Mesenchymal stem cell (in vitro differentiated cells and primary cell): ENCODE measurements around the gene STAB2.

ENCODE experiments used
- DNase-seq: peaks from one replicate; pipeline ENCODE4 v3.0.0-alpha.2; 2013
- H2AFZ ChIP-seq: one replicate; pipeline ENCODE4 v1.6.1; 2013; ENCODE audit warnings: low read depth, mild to moderate bottlenecking, control low read depth, inconsistent platforms, low read length, moderate library complexity
- H2AK5ac ChIP-seq: 2 replicates; pipeline ENCODE4 v1.6.1; 2013; ENCODE audit warnings: low read length, moderate library complexity, mild to moderate bottlenecking, inconsistent platforms; ENCODE audit not compliant: severe bottlenecking
- H2BK120ac ChIP-seq: one replicate; pipeline ENCODE4 v1.6.1; 2013; ENCODE audit warnings: low read depth, mild to moderate bottlenecking, inconsistent platforms, low read length, moderate library complexity
- H2BK12ac ChIP-seq, 2 experiments: one replicate each; pipeline ENCODE4 v1.6.1; 2013; ENCODE audit warnings: inconsistent platforms in 2 of 2, low read length in 2 of 2, mild to moderate bottlenecking in 2 of 2, moderate library complexity in 2 of 2, control low read depth in 1 of 2
- H2BK15ac ChIP-seq: one replicate; pipeline ENCODE4 v1.6.1; 2013; ENCODE audit warnings: mild to moderate bottlenecking, low read depth, inconsistent platforms; ENCODE audit not compliant: poor library complexity, severe bottlenecking
- H2BK5ac ChIP-seq: 2 replicates; pipeline ENCODE4 v1.6.1; 2013; ENCODE audit warnings: low read depth, mild to moderate bottlenecking, low read length, control low read depth, inconsistent platforms; ENCODE audit not compliant: poor library complexity, severe bottlenecking
- H3K14ac ChIP-seq, 2 experiments: one replicate each; pipeline ENCODE4 v1.6.1; 2013; ENCODE audit warnings: inconsistent platforms in 2 of 2, low read length in 2 of 2, control low read depth in 1 of 2, mild to moderate bottlenecking in 1 of 2, moderate library complexity in 1 of 2
- H3K18ac ChIP-seq, 2 experiments: one replicate each; pipeline ENCODE4 v1.6.1; 2013; ENCODE audit warnings: inconsistent platforms in 2 of 2, low read length in 2 of 2, control low read depth in 1 of 2, low read depth in 1 of 2, mild to moderate bottlenecking in 1 of 2
- H3K23ac ChIP-seq, 2 experiments: one replicate each; pipeline ENCODE4 v1.6.1; 2013; ENCODE audit warnings: inconsistent platforms in 2 of 2, low read length in 2 of 2, mild to moderate bottlenecking in 2 of 2, moderate library complexity in 2 of 2, control low read depth in 1 of 2
- H3K27ac ChIP-seq: 2 replicates; pipeline ENCODE4 v1.5.1; 2013; ENCODE audit warnings: mild to moderate bottlenecking, moderate library complexity, low read length, control low read depth, inconsistent platforms; ENCODE audit not compliant: poor library complexity, severe bottlenecking
- H3K27me3 ChIP-seq, 2 experiments: 2 replicates each; pipeline versions ENCODE4 v1.6.1 to v1.7.0; 2013; ENCODE audit warnings: low read length in 2 of 2, mild to moderate bottlenecking in 2 of 2, moderate library complexity in 2 of 2, control low read depth in 1 of 2, inconsistent platforms in 1 of 2; ENCODE audit not compliant: control insufficient read depth in 1 of 2, insufficient read depth in 1 of 2
- H3K36me3 ChIP-seq, 2 experiments: 2 replicates each; pipeline versions ENCODE4 v1.6.1 to v1.7.0; 2013; ENCODE audit warnings: low read length in 2 of 2, control low read depth in 1 of 2, inconsistent platforms in 1 of 2, low read depth in 1 of 2, mild to moderate bottlenecking in 1 of 2; ENCODE audit not compliant: insufficient read depth in 2 of 2, control insufficient read depth in 1 of 2
- H3K4ac ChIP-seq, 2 experiments: one replicate each; pipeline ENCODE4 v1.6.1; 2013; ENCODE audit warnings: inconsistent platforms in 2 of 2, low read length in 2 of 2, mild to moderate bottlenecking in 2 of 2, moderate library complexity in 2 of 2, control low read depth in 1 of 2, low read depth in 1 of 2
- H3K4me1 ChIP-seq: 2 replicates; pipeline ENCODE4 v1.6.1; 2013; ENCODE audit warnings: low read depth, low read length, control low read depth; ENCODE audit not compliant: control insufficient read depth, insufficient read depth
- H3K4me2 ChIP-seq: 2 replicates; pipeline ENCODE4 v1.6.1; 2013; ENCODE audit warnings: low read length, mild to moderate bottlenecking, inconsistent platforms; ENCODE audit not compliant: poor library complexity, severe bottlenecking
- H3K4me3 ChIP-seq, 2 experiments: 2 replicates each; pipeline versions ENCODE4 v1.5.1 to v1.7.0; 2013; ENCODE audit warnings: low read length in 2 of 2, mild to moderate bottlenecking in 2 of 2, control low read depth in 1 of 2, low read depth in 1 of 2; ENCODE audit not compliant: insufficient read depth in 1 of 2
- H3K79me1 ChIP-seq: replicated peaks from 2 replicates; pipeline ENCODE4 v1.6.1; 2013; ENCODE audit warnings: mild to moderate bottlenecking, control low read depth, low read length, inconsistent platforms; ENCODE audit not compliant: poor library complexity, severe bottlenecking
- H3K9ac ChIP-seq: 2 replicates; pipeline ENCODE4 v1.7.0; 2013; ENCODE audit warnings: mild to moderate bottlenecking, low read length, moderate library complexity
- H3K9me3 ChIP-seq: 2 replicates; pipeline ENCODE4 v1.7.0; 2013; ENCODE audit warnings: mild to moderate bottlenecking, low read length; ENCODE audit not compliant: control insufficient read depth
- H4K8ac ChIP-seq: one replicate; pipeline ENCODE4 v1.6.1; 2013; ENCODE audit warnings: inconsistent platforms, mild to moderate bottlenecking, low read length, moderate library complexity
- H4K91ac ChIP-seq: one replicate; pipeline ENCODE4 v1.6.1; 2013; ENCODE audit warnings: mild to moderate bottlenecking, low read length, inconsistent platforms
- WGBS: methylation state at CpG from one replicate; pipeline ENCODE4 v1.1.7; 2013; ENCODE audit warnings: mixed read lengths; 5-methylcytosine and 5-hydroxymethylcytosine counted together

STAB2 gene

DNA sequence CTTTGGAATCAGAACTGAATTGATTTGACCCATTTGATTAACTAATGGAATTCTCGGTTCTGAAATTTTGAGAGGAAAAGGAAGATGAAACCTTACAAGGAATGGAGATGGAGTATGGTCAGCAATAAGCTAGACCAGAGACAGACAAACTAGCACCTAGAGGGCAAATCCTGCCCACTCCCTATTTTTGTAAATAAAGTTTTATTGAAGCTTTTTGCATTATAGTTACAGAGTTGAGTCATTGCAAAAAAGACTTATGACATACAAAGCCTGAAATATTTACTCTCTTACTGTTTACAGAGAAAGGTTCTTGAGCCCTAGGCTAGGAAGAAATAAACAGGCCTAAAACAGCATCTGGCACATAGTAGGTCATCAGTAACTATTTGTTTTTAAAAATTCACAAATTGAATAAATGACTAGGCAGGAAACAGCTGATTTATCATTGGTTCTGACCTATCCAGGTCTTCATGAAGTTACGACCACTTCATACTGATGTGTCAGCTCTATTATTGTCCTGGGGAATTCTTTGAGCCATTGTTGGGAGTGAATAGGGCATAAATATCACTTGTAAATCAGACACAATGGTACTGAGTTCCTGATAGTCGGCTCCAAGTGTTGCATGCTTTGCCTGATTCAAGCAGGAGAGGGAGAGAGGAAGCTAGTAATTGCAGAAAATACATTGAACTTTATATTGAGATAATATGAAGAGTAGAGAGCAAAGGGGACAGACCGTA, 14.6 kb upstream of the STAB2 start:
- Histone ChIP-seq H2BK5ac (no peak overlapping the region), H3K4me3 (no peak overlapping the region), H3K4me2 (no peak overlapping the region), H3K79me1 (no peaks in the 10 kb centered on the region), H4K8ac (no peak overlapping the region), H3K4ac (no peak overlapping the region), H2BK120ac (no peak overlapping the region), H2BK15ac (no peak overlapping the region), H3K9ac (no peak overlapping the region), H2BK12ac (no peak overlapping the region), H4K91ac (no peak overlapping the region), H3K27me3 (peaks cover 7 to 21% of the 10 kb centered on the region in 2 experiments), H3K9me3 (no peaks in the 10 kb centered on the region), H2AFZ (no peak overlapping the region), H3K18ac (no peak overlapping the region), H3K4me1 (peaks cover 8% of the 10 kb centered on the region), H2AK5ac (no peak overlapping the region), H3K23ac (no peak overlapping the region), H3K27ac (no peak overlapping the region), H3K14ac (no peak overlapping the region), H3K36me3 (no peaks in the 10 kb centered on the region)
- no peak for DNase-seq
- WGBS = 89% methylated on average over 3 of the region's 4 CpGs

DNA sequence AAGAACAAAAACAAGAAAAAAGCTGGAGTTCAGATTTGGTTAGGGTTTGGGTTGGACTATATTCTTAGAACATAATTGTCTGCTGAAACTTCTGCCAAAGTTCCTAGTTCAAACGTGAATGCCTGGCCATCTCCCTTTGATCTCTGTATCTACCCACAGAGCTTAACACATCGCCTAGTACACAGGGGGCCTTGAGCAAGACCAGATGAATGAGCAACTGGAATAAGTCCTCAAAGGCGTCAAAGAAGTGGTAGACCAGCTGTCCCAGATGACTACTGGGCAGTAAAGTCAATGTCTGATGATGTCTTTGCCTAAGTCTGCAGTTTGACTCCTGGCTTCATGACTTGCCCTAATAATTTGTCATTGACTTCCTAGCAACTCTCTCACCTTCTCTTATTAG, 13.9 kb upstream of the STAB2 start:
- no peak overlapping the region for H2BK5ac ChIP-seq
- H3K14ac ChIP-seq = no peak overlapping the region
- no peak overlapping the region for H3K4me2 ChIP-seq
- no peak overlapping the region for H2AK5ac ChIP-seq
- H3K27me3 ChIP-seq = peaks cover 7 to 21% of the 10 kb centered on the region in 2 experiments
- no peak overlapping the region for H3K27ac ChIP-seq
- no peaks in the 10 kb centered on the region for H3K9me3 ChIP-seq
- H3K4me3 ChIP-seq = no peak overlapping the region
- no peak overlapping the region for H2BK12ac ChIP-seq
- no peak overlapping the region for H2AFZ ChIP-seq
- H3K23ac ChIP-seq = no peak overlapping the region
- no peak overlapping the region for H2BK120ac ChIP-seq
- no peak overlapping the region for H3K4ac ChIP-seq
- no peak overlapping the region for H4K91ac ChIP-seq
- H3K9ac ChIP-seq = no peak overlapping the region
- H2BK15ac ChIP-seq = no peak overlapping the region
- H3K4me1 ChIP-seq = peaks cover 8% of the 10 kb centered on the region
- no peaks in the 10 kb centered on the region for H3K79me1 ChIP-seq
- no peak overlapping the region for H4K8ac ChIP-seq
- DNase-seq = no peak
- 73% methylated on average over 3 of the region's 3 CpGs for whole genome bisulfite sequencing
- H3K36me3 ChIP-seq = no peaks in the 10 kb centered on the region
- H3K18ac ChIP-seq = no peak overlapping the region

DNA sequence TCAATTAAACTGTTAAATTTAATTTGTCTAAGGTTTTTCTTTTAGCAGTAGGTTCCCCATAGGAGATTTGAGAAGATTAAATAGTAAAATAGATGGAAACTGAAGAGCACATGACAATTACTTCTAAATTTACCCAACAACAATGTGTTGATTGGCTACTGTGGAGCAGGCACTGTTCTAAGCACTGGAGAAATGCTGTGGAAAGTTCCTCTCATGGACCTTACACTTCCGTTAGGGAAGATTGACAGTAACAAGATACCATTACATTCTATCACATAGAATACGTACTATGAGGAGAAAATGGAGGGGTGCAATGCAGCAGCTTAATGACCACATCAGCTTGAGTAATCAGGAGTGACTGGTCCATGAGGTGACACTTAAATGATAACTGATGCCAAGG, 8.1 kb upstream of the STAB2 start:
- H3K9ac ChIP-seq = no peak overlapping the region
- no peak overlapping the region for H2BK120ac ChIP-seq
- H2BK15ac ChIP-seq = no peak overlapping the region
- peaks cover 5% of the 10 kb centered on the region for H3K4me1 ChIP-seq
- H2BK5ac ChIP-seq = no peak overlapping the region
- no peak for DNase-seq
- H2BK12ac ChIP-seq = no peak overlapping the region
- no peak overlapping the region for H3K4me3 ChIP-seq
- H2AFZ ChIP-seq = no peak overlapping the region
- H3K36me3 ChIP-seq = no peaks in the 10 kb centered on the region
- H4K91ac ChIP-seq = no peak overlapping the region
- H3K9me3 ChIP-seq = no peaks in the 10 kb centered on the region
- 94% methylated on average over 1 of the region's 2 CpGs for WGBS
- H4K8ac ChIP-seq = no peak overlapping the region
- H3K14ac ChIP-seq = no peak overlapping the region
- H3K27ac ChIP-seq = no peak overlapping the region
- no peak overlapping the region for H3K4me2 ChIP-seq
- no peak overlapping the region for H3K18ac ChIP-seq
- H3K27me3 ChIP-seq = peaks cover 0 to 30% of the 10 kb centered on the region in 2 experiments
- no peak overlapping the region for H3K23ac ChIP-seq
- H2AK5ac ChIP-seq = no peak overlapping the region
- H3K79me1 ChIP-seq = no peaks in the 10 kb centered on the region
- H3K4ac ChIP-seq = no peak overlapping the region

GRCh38 chr12:103580026-103580425, 7.0 kb upstream of the STAB2 start:
- no peak overlapping the region for H3K27ac ChIP-seq
- 66% methylated on average over 1 of the region's 1 CpG for WGBS

More at GRCh38 chr12:103580026-103580425, 7.0 kb upstream of the STAB2 start:
- H3K23ac ChIP-seq = no peak overlapping the region
- H3K36me3 ChIP-seq = no peaks in the 10 kb centered on the region
- H2BK15ac ChIP-seq = no peak overlapping the region
- DNase-seq = no peak
- H2BK120ac ChIP-seq = no peak overlapping the region
- no peaks in the 10 kb centered on the region for H3K79me1 ChIP-seq
- peaks cover 0 to 22% of the 10 kb centered on the region in 2 experiments for H3K27me3 ChIP-seq
- no peak overlapping the region for H3K4ac ChIP-seq
- no peak overlapping the region for H3K14ac ChIP-seq
- peaks cover 5% of the 10 kb centered on the region for H3K4me1 ChIP-seq
- no peak overlapping the region for H2BK12ac ChIP-seq
- H3K18ac ChIP-seq = no peak overlapping the region
- no peak overlapping the region for H3K9ac ChIP-seq
- no peak overlapping the region for H4K91ac ChIP-seq
- H2AFZ ChIP-seq = no peak overlapping the region
- no peaks in the 10 kb centered on the region for H3K9me3 ChIP-seq
- H2AK5ac ChIP-seq = no peak overlapping the region
- no peak overlapping the region for H4K8ac ChIP-seq
- H2BK5ac ChIP-seq = no peak overlapping the region
- H3K4me3 ChIP-seq = no peak overlapping the region
- no peak overlapping the region for H3K4me2 ChIP-seq
